OCI-M2 (cell line): ENCODE data around the gene LINGO4.

Experiments
- DNase-seq: peaks from one replicate; lab custom pipeline; 2025; ENCODE audit not compliant: unreplicated experiment; lab: John Stamatoyannopoulos, UW

Gene LINGO4

GRCh38 chr1:151835596-151835995, 30.4 kb upstream of the LINGO4 start:
- DNase-seq: no peak

- no peak for DNase-seq
Measured at GRCh38 chr1:151834239-151834638, 29.0 kb upstream of the LINGO4 start.

- no peak for DNase-seq
Measured at GRCh38 chr1:151833172-151833900, 28.1 kb upstream of the LINGO4 start.

- DNase-seq: no peak
Measured at GRCh38 chr1:151832318-151832980, 27.2 kb upstream of the LINGO4 start.

- no peak for DNase-seq
Measured at GRCh38 chr1:151831605-151832004, 26.4 kb upstream of the LINGO4 start, which contains the start of gene RORC. Gene RORC (minus strand): TSS chr1:151831802. CDS start chr1:151831764, 38 bp downstream.

- no peak for DNase-seq
Measured at GRCh38 chr1:151831256-151831591, 26.0 kb upstream of the LINGO4 start.

- no peak for DNase-seq
Measured at GRCh38 chr1:151830055-151830454, 24.8 kb upstream of the LINGO4 start.

- DNase-seq: no peak
Measured at GRCh38 chr1:151829352-151830046, 24.3 kb upstream of the LINGO4 start.

- no peak for DNase-seq
Measured at GRCh38 chr1:151828921-151829320, 23.7 kb upstream of the LINGO4 start.

GRCh38 chr1:151827853-151828252, 22.6 kb upstream of the LINGO4 start:
- DNase-seq: no peak

- no peak for DNase-seq
Measured at GRCh38 chr1:151825751-151826660, 20.8 kb upstream of the LINGO4 start.

- DNase-seq: no peak
Measured at GRCh38 chr1:151825204-151825603, 20.0 kb upstream of the LINGO4 start.

- no peak for DNase-seq
Measured at GRCh38 chr1:151823175-151823574, 18.0 kb upstream of the LINGO4 start.

GRCh38 chr1:151822404-151822803, 17.2 kb upstream of the LINGO4 start:
- no peak for DNase-seq

- no peak for DNase-seq
Measured at GRCh38 chr1:151820940-151821339, 15.7 kb upstream of the LINGO4 start.

- no peak for DNase-seq
Measured at GRCh38 chr1:151819976-151820623, 14.9 kb upstream of the LINGO4 start.

- DNase-seq: no peak
Measured at GRCh38 chr1:151819227-151819835, 14.1 kb upstream of the LINGO4 start.

- DNase-seq: no peak
Measured at GRCh38 chr1:151817353-151817730, 12.1 kb upstream of the LINGO4 start.

- DNase-seq: no peak
Measured at GRCh38 chr1:151816548-151817352, 11.5 kb upstream of the LINGO4 start.
